Tibial nerve (tissue), 4 donors: ENCODE data around the gene VWA8. TPM values are rescaled to one million over a fixed set of nuclear protein-coding genes. Genes with fewer than 3 reads are reported as not detected.
"Not testable (repeated sequence)": the region's sequence is repeated elsewhere in the genome, so short reads cannot be mapped to it uniquely, and the experiment has no call there.

Experiments
- DNase-seq, 2 donors: peaks; one replicate each; pipeline ENCODE4 v3.0.0-alpha.2; 2019; ENCODE audit warnings: low spot score in 2 of 2
- H3K27ac ChIP-seq, 4 donors: fragments of 200-600 bp; sonication (generic) in 3 of 4; one replicate each; pipeline ENCODE4 v1.5.1; 2017 to 2019; ENCODE audit warnings: mild to moderate bottlenecking in 1 of 4
- H3K27me3 ChIP-seq, 2 donors: fragments of 200-600 bp; sonication (generic) in 1 of 2; one replicate each; pipeline versions ENCODE4 v1.5.1 to v1.6.0; 2017 to 2019
- H3K36me3 ChIP-seq, 3 donors: fragments of 200-600 bp; sonication (generic); one replicate each; pipeline ENCODE4 v1.5.1; 2018 to 2019
- H3K4me1 ChIP-seq, 4 donors: fragments of 200-600 bp; sonication (generic) in 3 of 4; one replicate each; pipeline ENCODE4 v1.5.1; 2017 to 2019
- H3K4me3 ChIP-seq, 4 donors: fragments of 200-600 bp; sonication (generic) in 3 of 4; one replicate each; pipeline ENCODE4 v1.5.1; 2017 to 2019; ENCODE audit warnings: mild to moderate bottlenecking in 1 of 4, moderate library complexity in 1 of 4
- H3K9me3 ChIP-seq, 4 donors: fragments of 200-600 bp; sonication (generic) in 3 of 4; one replicate each; pipeline ENCODE4 v1.5.1; 2017 to 2019
- EP300 ChIP-seq, 2 donors: sonication (generic); formaldehyde crosslinking; IDR thresholded peaks; one replicate each; pipeline ENCODE4 v1.6.1; 2017; ENCODE audit warnings: antibody characterized with exemption in 2 of 2, mild to moderate bottlenecking in 1 of 2
- POLR2A ChIP-seq, 2 donors: fragments of 450-650 bp; IDR thresholded peaks; one replicate each; pipeline ENCODE4 v1.6.1; 2017; ENCODE audit warnings: antibody characterized with exemption in 2 of 2, mild to moderate bottlenecking in 2 of 2, moderate library complexity in 2 of 2
- WGBS, 2 donors: methylation state at CpG; one replicate each; pipeline ENCODE4 v1.1.5; 2018; 5-methylcytosine and 5-hydroxymethylcytosine counted together
- total RNA-seq, 4 donors: library from RNA; depleted of rRNA; stranded (reverse); fragments of >200 nt; gene quantifications; one replicate each; pipeline ENCODE4 v1.1.0, GENCODE V29; 2016
- TF ChIP-seq, protein P1 (sequence below), 5 experiments: fragments of 200-600 bp in 3 of 5; fragments of 450-650 bp in 2 of 5; sonication (generic) in 3 of 5; IDR thresholded peaks; one replicate each; pipeline ENCODE4 v1.5.1; 2016 to 2019; ENCODE audit warnings: antibody characterized with exemption in 5 of 5, mild to moderate bottlenecking in 3 of 5, moderate library complexity in 2 of 5

Gene VWA8
- total RNA-seq, 4 donors from 2014 or later: 20.8 to 36.9 (median 22.4) TPM

DNA sequence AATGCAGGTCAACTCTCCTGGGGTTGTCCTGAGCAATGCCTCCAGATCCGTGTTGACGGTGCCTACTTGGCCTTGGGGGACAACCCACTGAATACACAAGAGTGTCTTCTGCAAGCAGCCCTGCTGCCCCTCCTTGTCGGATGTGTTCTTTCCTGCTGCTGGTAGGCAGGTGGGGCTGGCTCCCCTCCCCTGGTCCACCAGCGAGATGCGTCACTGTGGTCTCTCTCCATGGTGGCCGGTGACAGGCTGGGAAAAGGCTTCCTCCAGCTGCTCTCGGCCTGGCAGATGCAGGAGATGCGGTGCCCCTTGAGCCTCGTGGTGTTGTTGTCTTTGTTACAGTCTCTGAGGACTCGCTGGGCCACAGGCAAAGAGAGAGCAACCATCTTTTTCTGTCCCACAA is 418.6 kb downstream of the VWA8 start:
- DNase-seq: no peak
- Histone ChIP-seq H3K4me1 (peaks cover 3 to 23% (median 13%) of the 10 kb centered on the region in 4 donors), H3K9me3 (no peaks in the 10 kb centered on the region), H3K36me3 (no peaks in the 10 kb centered on the region), H3K27me3 (no peaks in the 10 kb centered on the region), H3K4me3 (no peak overlapping the region), H3K27ac (no peak overlapping the region)
- WGBS, 2 donors: 90 to 94% methylated on average over 8 to 10 of the region's 10 CpGs
- TF ChIP-seq EP300 (IDR thresholded peaks at IDR 0.05): no peak
- TF ChIP-seq, protein P1, sequence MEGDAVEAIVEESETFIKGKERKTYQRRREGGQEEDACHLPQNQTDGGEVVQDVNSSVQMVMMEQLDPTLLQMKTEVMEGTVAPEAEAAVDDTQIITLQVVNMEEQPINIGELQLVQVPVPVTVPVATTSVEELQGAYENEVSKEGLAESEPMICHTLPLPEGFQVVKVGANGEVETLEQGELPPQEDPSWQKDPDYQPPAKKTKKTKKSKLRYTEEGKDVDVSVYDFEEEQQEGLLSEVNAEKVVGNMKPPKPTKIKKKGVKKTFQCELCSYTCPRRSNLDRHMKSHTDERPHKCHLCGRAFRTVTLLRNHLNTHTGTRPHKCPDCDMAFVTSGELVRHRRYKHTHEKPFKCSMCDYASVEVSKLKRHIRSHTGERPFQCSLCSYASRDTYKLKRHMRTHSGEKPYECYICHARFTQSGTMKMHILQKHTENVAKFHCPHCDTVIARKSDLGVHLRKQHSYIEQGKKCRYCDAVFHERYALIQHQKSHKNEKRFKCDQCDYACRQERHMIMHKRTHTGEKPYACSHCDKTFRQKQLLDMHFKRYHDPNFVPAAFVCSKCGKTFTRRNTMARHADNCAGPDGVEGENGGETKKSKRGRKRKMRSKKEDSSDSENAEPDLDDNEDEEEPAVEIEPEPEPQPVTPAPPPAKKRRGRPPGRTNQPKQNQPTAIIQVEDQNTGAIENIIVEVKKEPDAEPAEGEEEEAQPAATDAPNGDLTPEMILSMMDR (IDR thresholded peaks at IDR 0.05): no peak
- no peak for TF ChIP-seq POLR2A (IDR thresholded peaks at IDR 0.05)

DNA sequence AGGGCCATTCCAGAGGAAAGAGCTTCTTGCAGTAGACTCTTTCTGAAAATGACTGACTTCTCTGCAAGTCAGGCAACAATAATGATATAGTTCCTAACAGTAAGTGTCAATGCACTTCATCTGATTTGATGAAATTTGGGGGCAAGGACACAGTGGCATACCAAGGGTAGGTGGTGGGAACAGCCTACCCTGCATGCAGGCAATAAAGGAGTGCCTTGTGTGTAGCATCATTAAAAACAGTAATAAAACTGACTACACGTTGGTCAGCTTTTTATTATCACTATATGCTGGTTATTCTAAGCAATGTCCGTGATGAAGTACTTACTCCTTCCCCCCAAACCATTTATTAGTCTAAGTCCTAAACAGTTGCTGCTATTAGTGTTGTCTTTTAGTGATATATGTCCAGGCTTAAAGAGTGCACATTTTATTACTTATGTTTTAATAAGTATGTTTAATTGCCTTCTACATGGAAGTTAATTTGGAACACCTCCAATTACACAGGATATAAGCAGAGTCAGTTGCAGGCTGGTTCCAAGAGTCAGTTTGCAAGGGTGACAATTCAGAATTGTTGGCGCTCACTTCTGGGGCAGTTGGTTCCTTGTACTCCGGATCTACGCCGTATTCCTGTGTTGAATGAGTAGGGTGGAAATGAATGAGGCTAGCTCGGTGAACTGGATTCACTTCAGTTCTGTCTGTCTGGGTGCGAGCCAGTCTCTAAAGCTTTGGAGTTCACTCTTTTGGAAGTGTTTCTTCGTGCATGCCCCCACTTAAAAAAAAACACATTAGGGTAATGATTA is 419.6 kb downstream of the VWA8 start:
- H3K27ac ChIP-seq: no peak overlapping the region
- no peak for DNase-seq
- no peaks in the 10 kb centered on the region for H3K9me3 ChIP-seq
- TF ChIP-seq POLR2A (IDR thresholded peaks at IDR 0.05) (no peak), EP300 (IDR thresholded peaks at IDR 0.05) (no peak)
- TF ChIP-seq, protein P1 (IDR thresholded peaks at IDR 0.05): no peak
- no peak overlapping the region for H3K4me3 ChIP-seq
- no peaks in the 10 kb centered on the region for H3K36me3 ChIP-seq
- H3K27me3 ChIP-seq: no peaks in the 10 kb centered on the region
- WGBS, 2 donors: 64 to 77% methylated on average over 9 of the region's 9 CpGs
- H3K4me1 ChIP-seq: peaks cover under 1 to 14% (median 6%) of the 10 kb centered on the region in 4 donors

DNA sequence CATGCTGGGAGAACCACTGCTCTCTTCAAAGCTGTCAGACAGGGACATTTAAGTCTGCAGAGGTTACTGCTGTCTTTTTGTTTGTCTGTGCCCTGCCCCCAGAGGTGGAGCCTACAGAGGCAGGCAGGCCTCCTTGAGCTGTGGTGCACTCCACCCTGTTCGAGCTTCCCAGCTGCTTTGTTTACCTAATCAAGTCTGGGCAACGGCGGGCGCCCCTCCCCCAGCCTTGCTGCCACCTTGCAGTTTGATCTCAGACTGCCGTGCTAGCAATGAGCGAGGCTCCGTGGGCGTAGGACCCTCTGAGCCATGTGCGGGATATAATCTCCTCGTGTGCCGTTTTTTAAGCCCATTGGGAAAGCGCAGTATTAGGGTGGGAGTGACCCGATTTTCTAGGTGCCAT is 420.7 kb downstream of the VWA8 start:
- not testable (repeated sequence) for H3K36me3 ChIP-seq, H3K9me3 ChIP-seq, H3K27ac ChIP-seq, DNase-seq, H3K4me3 ChIP-seq, H3K27me3 ChIP-seq, H3K4me1 ChIP-seq
- 80 to 81% methylated on average over 13 of the region's 13 CpGs for WGBS, 2 donors

DNA sequence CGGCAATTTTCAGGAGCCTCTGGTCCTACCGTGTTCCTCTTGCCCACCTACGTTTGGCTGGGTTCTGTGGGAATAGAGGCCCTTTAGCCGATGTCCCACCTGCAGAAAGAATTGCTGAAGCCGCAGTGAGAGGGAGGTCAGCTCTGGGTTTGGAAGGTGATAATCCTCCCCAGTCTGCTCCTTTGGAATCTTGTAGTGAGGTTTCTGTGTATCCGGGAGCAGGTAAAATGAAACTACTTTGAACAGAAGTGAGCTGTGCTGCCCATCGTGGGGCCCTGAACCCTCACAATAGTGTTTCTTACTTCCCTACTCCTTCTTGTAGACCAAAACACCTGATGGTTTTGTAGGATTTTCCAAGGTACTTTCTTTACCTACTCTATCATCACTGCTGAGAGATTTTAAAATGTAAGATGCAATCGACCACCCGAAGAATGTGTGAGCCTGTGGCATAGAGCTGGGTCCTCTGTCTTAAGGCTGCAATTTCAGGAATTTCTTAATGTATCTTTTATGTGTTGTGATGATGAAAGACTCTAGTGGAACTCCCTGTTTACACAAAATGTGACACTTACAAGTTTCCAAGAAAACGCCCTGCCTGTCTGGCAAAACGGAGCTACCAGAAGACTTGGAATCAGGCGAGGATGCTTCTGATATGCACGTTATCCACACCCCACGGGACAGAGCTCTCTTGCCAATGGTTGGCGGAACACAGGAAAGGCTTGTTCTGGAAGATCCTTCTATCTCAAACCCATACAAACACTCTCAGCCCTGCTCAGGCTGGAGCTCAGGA is 427.4 kb downstream of the VWA8 start:
- Histone ChIP-seq H3K27me3 (no peaks in the 10 kb centered on the region), H3K36me3 (no peaks in the 10 kb centered on the region), H3K4me1 (peaks cover 0 to 4% (median 0%) of the 10 kb centered on the region in 4 donors), H3K27ac (no peak overlapping the region), H3K4me3 (no peak overlapping the region), H3K9me3 (no peaks in the 10 kb centered on the region)
- TF ChIP-seq POLR2A (IDR thresholded peaks at IDR 0.05) (no peak), EP300 (IDR thresholded peaks at IDR 0.05) (peak in 1 of 2 donors; percentile 15)
- TF ChIP-seq, protein P1 (IDR thresholded peaks at IDR 0.05): no peak
- DNase-seq: peak; percentile 29 to 42
- 60% methylated on average over 15 of the region's 15 CpGs for WGBS, 2 donors

DNA sequence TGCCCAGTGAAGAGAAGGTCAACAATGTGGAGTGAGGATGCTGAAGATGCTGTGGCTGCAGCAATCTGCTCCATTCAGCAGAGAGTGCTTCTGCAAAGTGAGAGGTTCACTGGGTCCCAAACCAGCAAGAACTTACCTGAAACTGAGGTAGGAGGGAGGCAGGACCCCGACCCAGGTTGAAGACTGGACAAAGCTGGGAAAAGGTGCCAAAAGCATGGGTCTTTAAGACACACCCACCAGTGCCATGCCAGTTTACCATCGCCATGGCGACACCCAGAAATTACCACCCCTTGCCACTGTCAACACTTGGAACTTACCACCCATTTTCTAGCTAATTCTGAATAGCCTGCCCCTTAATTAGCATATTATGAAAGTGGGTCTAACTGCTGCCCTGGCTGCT is 432.9 kb downstream of the VWA8 start:
- no peak overlapping the region for H3K4me3 ChIP-seq

More for the DNA sequence above, 432.9 kb downstream of the VWA8 start:
- no peaks in the 10 kb centered on the region for H3K36me3 ChIP-seq
- no peak overlapping the region for H3K27ac ChIP-seq
- 92 to 95% methylated on average over 3 of the region's 3 CpGs for WGBS, 2 donors
- H3K27me3 ChIP-seq: no peaks in the 10 kb centered on the region
- H3K4me1 ChIP-seq: no peaks in the 10 kb centered on the region
- DNase-seq: no peak
- no peaks in the 10 kb centered on the region for H3K9me3 ChIP-seq
- no peak for TF ChIP-seq POLR2A (IDR thresholded peaks at IDR 0.05)
- TF ChIP-seq, protein P1 (IDR thresholded peaks at IDR 0.05): no peak
- no peak for TF ChIP-seq EP300 (IDR thresholded peaks at IDR 0.05)
